OCI-LY7 (cell line): ENCODE results near the gene ANKRD33B. TPM values are rescaled to one million over a fixed set of nuclear protein-coding genes. Genes with fewer than 3 reads are reported as not detected.
"Not testable (repeated sequence)": the region's sequence is repeated elsewhere in the genome, so short reads cannot be mapped to it uniquely, and the experiment has no call there.

Experiments used
- Bru-seq: library from RNA; stranded (reverse); fragments of 400-500 nt; gene quantifications from one replicate; lab custom pipeline; 2021; lab: Mats Ljungman, UMichigan
- BruChase-seq, 2 experiments: library from RNA; stranded (reverse); fragments of 400-500 nt; gene quantifications; one replicate each; lab custom pipeline; 2021; lab: Mats Ljungman, UMichigan
- BruUV-seq: library from RNA; stranded (reverse); fragments of 400-500 nt; replicated peaks from 2 replicates; lab custom pipeline; 2021; lab: Mats Ljungman, UMichigan
- CTCF ChIA-PET: fragments of 300-600 bp; sonication (Branson Sonifier 250); formaldehyde crosslinking; loops from one replicate; lab custom pipeline; 2022; ENCODE audit warnings: antibody characterized with exemption; ENCODE audit not compliant: unreplicated experiment; lab: Charles Lee
- POLR2A ChIA-PET: fragments of 300-600 bp; sonication (Branson Sonifier 250); formaldehyde crosslinking; loops from one replicate; lab custom pipeline; 2022; ENCODE audit warnings: antibody characterized with exemption; lab: Charles Lee
- DNase-seq: peaks from one replicate; pipeline ENCODE4 v3.0.0-alpha.2; 2015; ENCODE audit warnings: low spot score
- H2AFZ ChIP-seq: fragments of 200-600 bp; sonication (generic), shearing (Covaris generic); 2 replicates; pipeline ENCODE4 v1.6.1; 2014; ENCODE audit warnings: mild to moderate bottlenecking, antibody characterized with exemption, low read length, moderate library complexity
- H3K27ac ChIP-seq: fragments of 200-600 bp; sonication (generic); 2 replicates; pipeline ENCODE4 v1.5.1; 2014; ENCODE audit warnings: mixed run types, low read depth, mild to moderate bottlenecking, moderate library complexity, low read length, inconsistent platforms; ENCODE audit not compliant: poor library complexity, severe bottlenecking
- H3K36me3 ChIP-seq: fragments of 200-600 bp; sonication (generic); 2 replicates; pipeline ENCODE4 v1.6.1; 2014; ENCODE audit warnings: mild to moderate bottlenecking, antibody characterized with exemption, low read length, moderate library complexity, mixed read lengths; ENCODE audit not compliant: insufficient read depth
- H3K4me1 ChIP-seq: fragments of 200-600 bp; sonication (generic); 2 replicates; pipeline ENCODE4 v1.5.1; 2014; ENCODE audit warnings: mild to moderate bottlenecking, low read length; ENCODE audit not compliant: insufficient read depth, poor library complexity, severe bottlenecking
- H3K4me2 ChIP-seq: fragments of 200-600 bp; sonication (generic); 2 replicates; pipeline ENCODE4 v1.6.1; 2014; ENCODE audit warnings: mild to moderate bottlenecking, low read length
- H3K4me3 ChIP-seq: fragments of 200-600 bp; sonication (generic); 2 replicates; pipeline ENCODE4 v1.5.1; 2014; ENCODE audit warnings: mild to moderate bottlenecking, low read depth, low read length; ENCODE audit not compliant: poor library complexity, severe bottlenecking
- H3K79me2 ChIP-seq: fragments of 200-600 bp; sonication (generic); 2 replicates; pipeline ENCODE4 v1.6.1; 2016; ENCODE audit warnings: low read depth, mild to moderate bottlenecking, low read length, moderate library complexity, mixed read lengths; ENCODE audit not compliant: insufficient read depth
- H3K9me2 ChIP-seq: fragments of 200-600 bp; sonication (generic); 2 replicates; pipeline ENCODE4 v1.6.1; 2016; ENCODE audit warnings: mild to moderate bottlenecking, low read length, mixed read lengths; ENCODE audit not compliant: insufficient read depth
- H3K9me3 ChIP-seq: fragments of 200-600 bp; sonication (generic); 2 replicates; pipeline ENCODE4 v1.6.1; 2014; ENCODE audit warnings: mild to moderate bottlenecking, mixed run types, low read length, mixed read lengths
- H4K20me1 ChIP-seq: fragments of 200-600 bp; sonication (generic); 2 replicates; pipeline ENCODE4 v1.6.1; 2014; ENCODE audit warnings: mild to moderate bottlenecking, antibody characterized with exemption, low read length, moderate library complexity, mixed read lengths; ENCODE audit not compliant: insufficient read depth
- EZH2phosphoT487 ChIP-seq: fragments of 200-600 bp; sonication (generic); IDR thresholded peaks from 2 replicates; pipeline ENCODE4 v1.6.1; 2018; ENCODE audit warnings: low read depth, borderline replicate concordance, mild to moderate bottlenecking, mixed run types, antibody characterized with exemption, low read length, moderate library complexity, mixed read lengths
- intact Hi-C: fragments of 100-400 bp; cut with micrococcal nuclease; formaldehyde crosslinking; loops from one replicate; pipeline ENCODE4 v1.10.0; 2022; ENCODE audit not compliant: unreplicated experiment
- long read RNA-seq: library from polyadenylated mRNA; stranded (forward); transcript quantifications from one replicate; pipeline ENCODE4 v2.0.0, GENCODE V29; 2022
- total RNA-seq, 2 experiments: library from RNA; depleted of rRNA in 1 of 2; stranded (reverse); fragments of >200 nt in 1 of 2; shearing (Covaris generic) in 1 of 2; gene quantifications; 2 replicates each; pipeline ENCODE4 v1.2.3, GENCODE V29; 2014 to 2022
- TF ChIP-seq, protein P1 (sequence below): fragments of 200-600 bp; sonication (generic); conservative IDR thresholded peaks from 2 replicates; pipeline ENCODE4 v1.5.1; 2014; ENCODE audit warnings: mild to moderate bottlenecking, antibody characterized with exemption, low read length, moderate library complexity, mixed read lengths

The ANKRD33B gene
- 5.6 TPM in 2 replicates for total RNA-seq (2014; rRNA removed; shearing (Covaris generic))
- 10.1 and 11.4 TPM in 2 replicates for total RNA-seq (2022)
- percentile 62 among the genes with signal in this experiment for Bru-seq, nascent RNA
- BruChase-seq, experiment 1, labeled RNA remaining after a 6-hour chase = percentile 62 among the genes with signal in this experiment
- percentile 67 among the genes with signal in this experiment for BruChase-seq, experiment 2, labeled RNA remaining after a 2-hour chase
- long read RNA-seq, full-length matches to known transcripts = 3 of 24 reads
- long read RNA-seq, partial matches to known transcripts = 1 of 24 reads
- long read RNA-seq, other reads (novel, unspliced or antisense) = 20 of 24 reads

DNA sequence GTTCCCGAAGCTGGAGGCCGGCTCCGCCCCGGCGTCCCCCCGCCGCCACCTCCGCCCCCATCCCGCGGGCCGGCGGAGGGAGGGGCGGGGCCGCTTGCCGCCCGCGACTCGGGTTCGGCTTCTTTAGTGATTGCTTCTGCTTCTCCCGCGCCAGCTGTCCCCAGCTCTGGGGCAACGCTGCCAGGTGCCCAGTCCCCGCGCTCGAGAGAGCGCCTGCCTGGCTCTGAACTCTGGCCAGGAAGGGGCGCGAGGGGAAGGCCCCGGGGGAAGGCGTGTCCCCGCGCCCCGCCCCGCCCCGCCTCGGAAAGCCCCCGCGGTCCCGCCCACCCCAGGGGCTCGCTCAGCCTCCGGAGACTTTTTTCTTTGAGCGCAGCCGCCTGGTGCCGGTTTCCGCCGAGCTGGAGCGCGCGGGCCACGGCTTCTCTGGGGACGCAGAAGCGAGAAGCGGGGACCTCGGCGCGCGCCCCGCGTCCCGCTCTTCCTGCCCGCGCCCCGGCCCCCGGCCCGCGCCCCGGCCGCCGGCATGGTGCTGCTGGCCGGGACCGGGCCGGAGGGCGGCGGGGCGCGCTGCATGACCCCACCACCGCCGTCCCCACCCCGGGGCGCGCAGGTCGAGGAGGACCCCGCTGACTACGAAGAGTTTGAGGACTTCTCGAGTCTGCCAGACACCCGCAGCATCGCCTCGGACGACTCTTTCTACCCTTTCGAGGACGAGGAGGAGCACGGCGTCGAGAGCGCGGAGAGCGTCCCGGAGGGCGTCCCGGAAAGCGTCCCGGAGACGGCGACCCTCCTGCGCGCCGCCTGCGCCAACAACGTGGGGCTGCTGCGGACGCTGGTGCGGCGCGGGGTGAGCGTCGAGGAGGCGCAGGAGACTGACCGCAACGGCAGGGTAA lies at the start of gene ANKRD33B:
ANKRD33B (plus strand) TSS at position 126 of the 893 bp plus-strand sequence; CDS start at position 524, 398 bp downstream.
- POLR2A ChIA-PET = interaction anchor here (0.5 to 1.2 kb wide), 5 partner anchors 12 to 90 kb away, joined by 4 to 8 read pairs (median 4); no protein-coding TSS in a partner anchor
- CTCF ChIA-PET = interaction anchor here (0.6 kb wide), 1 partner anchor 314 kb away, joined by 4 read pairs; no protein-coding TSS in a partner anchor
- peak; percentile 91 for DNase-seq

DNA sequence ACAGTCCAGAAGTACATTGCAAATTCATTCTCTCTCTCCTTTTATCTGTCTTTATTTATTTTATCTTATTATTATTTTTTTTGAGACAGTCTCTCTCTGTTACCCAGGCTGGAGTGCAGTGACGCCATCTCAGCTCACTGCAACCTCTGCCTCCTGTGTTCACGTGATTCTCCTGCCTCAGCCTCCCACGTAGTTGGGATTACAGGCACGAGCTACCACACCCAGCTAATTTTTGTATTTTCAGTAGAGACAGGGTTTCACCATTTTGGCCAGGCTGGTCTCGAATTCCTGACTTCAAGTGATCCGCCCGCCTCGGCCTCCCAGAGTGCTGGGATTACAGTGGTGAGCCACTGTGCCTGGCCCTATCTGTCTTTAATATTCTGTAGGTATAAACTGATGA lies 49.3 kb upstream of the ANKRD33B start:
- DNase-seq, H3K4me3 ChIP-seq, H4K20me1 ChIP-seq, H3K36me3 ChIP-seq, H3K4me1 ChIP-seq, POLR2A ChIA-PET, H3K27ac ChIP-seq, H3K4me2 ChIP-seq, H3K79me2 ChIP-seq, CTCF ChIA-PET, H2AFZ ChIP-seq, H3K9me2 ChIP-seq, BruUV-seq, H3K9me3 ChIP-seq, intact Hi-C loops: not testable (repeated sequence)

More for the DNA sequence above, at the start of gene ANKRD33B:
- peaks cover 6% of the 10 kb centered on the region; the same call in 1 of the 2 replicates for H3K79me2 ChIP-seq
- H2AFZ ChIP-seq = peak within 1 kb of the TSS; percentile 33
- peaks cover 50% of the 10 kb centered on the region for H3K4me1 ChIP-seq
- H3K4me2 ChIP-seq = peak within 1 kb of the TSS; percentile 97
- H3K27ac ChIP-seq = peak within 1 kb of the TSS; percentile 20
- intact Hi-C loops = loop anchor here (1.0 to 10.0 kb wide), 3 partner anchors 43 to 279 kb away; no protein-coding TSS in a partner anchor
- no peaks in the 10 kb centered on the region for H4K20me1 ChIP-seq
- H3K36me3 ChIP-seq = no peaks in the 10 kb centered on the region
- H3K9me3 ChIP-seq = no peaks in the 10 kb centered on the region
- no peak for TF ChIP-seq EZH2phosphoT487
- TF ChIP-seq, protein P1, sequence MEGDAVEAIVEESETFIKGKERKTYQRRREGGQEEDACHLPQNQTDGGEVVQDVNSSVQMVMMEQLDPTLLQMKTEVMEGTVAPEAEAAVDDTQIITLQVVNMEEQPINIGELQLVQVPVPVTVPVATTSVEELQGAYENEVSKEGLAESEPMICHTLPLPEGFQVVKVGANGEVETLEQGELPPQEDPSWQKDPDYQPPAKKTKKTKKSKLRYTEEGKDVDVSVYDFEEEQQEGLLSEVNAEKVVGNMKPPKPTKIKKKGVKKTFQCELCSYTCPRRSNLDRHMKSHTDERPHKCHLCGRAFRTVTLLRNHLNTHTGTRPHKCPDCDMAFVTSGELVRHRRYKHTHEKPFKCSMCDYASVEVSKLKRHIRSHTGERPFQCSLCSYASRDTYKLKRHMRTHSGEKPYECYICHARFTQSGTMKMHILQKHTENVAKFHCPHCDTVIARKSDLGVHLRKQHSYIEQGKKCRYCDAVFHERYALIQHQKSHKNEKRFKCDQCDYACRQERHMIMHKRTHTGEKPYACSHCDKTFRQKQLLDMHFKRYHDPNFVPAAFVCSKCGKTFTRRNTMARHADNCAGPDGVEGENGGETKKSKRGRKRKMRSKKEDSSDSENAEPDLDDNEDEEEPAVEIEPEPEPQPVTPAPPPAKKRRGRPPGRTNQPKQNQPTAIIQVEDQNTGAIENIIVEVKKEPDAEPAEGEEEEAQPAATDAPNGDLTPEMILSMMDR = no peak
- no peaks in the 10 kb centered on the region for H3K9me2 ChIP-seq
- peak within 1 kb of the TSS; percentile 78 for H3K4me3 ChIP-seq
- BruUV-seq = no TSS peak

DNA sequence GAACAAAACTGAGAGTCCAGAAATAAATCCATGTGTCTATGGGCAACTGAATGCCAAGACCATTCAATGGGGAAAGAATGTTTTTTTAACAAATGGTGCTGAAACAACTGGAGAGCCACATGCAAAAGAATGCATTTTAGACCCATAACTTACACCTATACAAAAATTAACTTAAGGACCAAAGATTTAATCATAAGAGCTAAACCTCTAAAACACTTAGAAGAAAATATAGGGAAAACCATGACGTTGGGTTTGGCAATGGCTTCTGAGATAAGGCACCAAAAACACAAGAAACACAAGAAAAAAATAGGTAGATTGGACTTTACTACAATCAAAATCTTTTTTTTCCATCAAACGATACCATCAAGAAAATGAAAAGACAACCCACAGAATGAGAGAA lies 48.4 kb upstream of the ANKRD33B start:
- no peak for TF ChIP-seq EZH2phosphoT487
- TF ChIP-seq, protein P1 = no peak
- no peak for DNase-seq
- Histone ChIP-seq H3K9me2 (no peaks in the 10 kb centered on the region), H3K36me3 (no peaks in the 10 kb centered on the region), H4K20me1 (no peaks in the 10 kb centered on the region), H3K9me3 (0 out of 2 replicates have a peak, but pooled peaks cover 5% of the 10 kb centered on the region), H3K4me2 (no peak overlapping the region), H3K4me3 (no peak overlapping the region), H3K4me1 (no peaks in the 10 kb centered on the region), H3K27ac (no peak overlapping the region), H3K79me2 (no peaks in the 10 kb centered on the region), H2AFZ (no peak overlapping the region)
- POLR2A ChIA-PET = no interaction called here
- no TSS peak for BruUV-seq
- intact Hi-C loops = no loop called here
- CTCF ChIA-PET = no interaction called here
